Fibroblast of villous mesenchyme (primary cell): Measurements from ENCODE around the gene CCND1. TPM values are rescaled to one million over a fixed set of nuclear protein-coding genes. Genes with fewer than 3 reads are reported as not detected.
"Not testable (repeated sequence)": the region's sequence is repeated elsewhere in the genome, so short reads cannot be mapped to it uniquely, and the experiment has no call there.

Experiments used
- DNase-seq: peaks from one replicate; pipeline ENCODE4 v3.0.0-alpha.2; 2010; ENCODE audit warnings: low read depth
- H3K4me3 ChIP-seq: 2 replicates; pipeline ENCODE4 v1.5.1; 2011; ENCODE audit warnings: low read depth, mild to moderate bottlenecking, low read length
- total RNA-seq: library from RNA; depleted of rRNA; stranded (reverse); fragments of >200 nt; gene quantifications from 2 replicates; pipeline ENCODE4 v1.2.3, GENCODE V29; 2012
- TF ChIP-seq, protein P1 (sequence below): IDR thresholded peaks from 2 replicates; pipeline ENCODE4 v1.5.1; 2012; ENCODE audit warnings: low read depth, mild to moderate bottlenecking, low read length; ENCODE audit not compliant: insufficient read depth

Gene CCND1
- total RNA-seq, 1 donor = 365 TPM

DNA sequence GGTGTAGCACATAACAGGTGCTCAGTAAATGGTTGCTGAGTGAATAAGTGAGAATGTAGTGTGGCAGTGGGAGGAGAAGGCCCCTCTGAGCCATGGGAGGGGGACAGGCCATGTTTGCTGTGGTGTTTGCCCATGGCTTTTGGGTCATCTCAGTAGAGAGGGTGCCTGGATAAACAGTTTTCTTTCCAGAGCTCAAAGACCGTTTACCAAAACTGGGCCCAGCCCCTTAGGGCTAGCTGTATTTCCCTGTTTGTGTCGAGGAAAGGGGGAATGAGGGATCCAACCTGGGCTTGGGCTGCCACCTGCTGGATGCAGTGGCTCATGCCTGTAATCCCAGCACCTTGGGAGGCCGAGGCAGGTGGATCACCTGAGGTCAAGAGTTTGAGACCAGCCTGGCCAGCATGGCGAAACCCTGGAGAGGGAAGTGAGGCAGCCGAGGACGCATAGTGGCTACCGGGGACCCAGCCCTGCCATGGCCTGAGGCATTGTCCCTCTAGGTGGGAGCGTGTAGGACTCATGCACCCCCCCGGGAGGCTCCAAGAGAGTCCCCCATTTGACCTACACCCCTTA lies 42.9 kb downstream of the CCND1 start:
- H3K4me3 ChIP-seq = no peak overlapping the region
- TF ChIP-seq, protein P1, sequence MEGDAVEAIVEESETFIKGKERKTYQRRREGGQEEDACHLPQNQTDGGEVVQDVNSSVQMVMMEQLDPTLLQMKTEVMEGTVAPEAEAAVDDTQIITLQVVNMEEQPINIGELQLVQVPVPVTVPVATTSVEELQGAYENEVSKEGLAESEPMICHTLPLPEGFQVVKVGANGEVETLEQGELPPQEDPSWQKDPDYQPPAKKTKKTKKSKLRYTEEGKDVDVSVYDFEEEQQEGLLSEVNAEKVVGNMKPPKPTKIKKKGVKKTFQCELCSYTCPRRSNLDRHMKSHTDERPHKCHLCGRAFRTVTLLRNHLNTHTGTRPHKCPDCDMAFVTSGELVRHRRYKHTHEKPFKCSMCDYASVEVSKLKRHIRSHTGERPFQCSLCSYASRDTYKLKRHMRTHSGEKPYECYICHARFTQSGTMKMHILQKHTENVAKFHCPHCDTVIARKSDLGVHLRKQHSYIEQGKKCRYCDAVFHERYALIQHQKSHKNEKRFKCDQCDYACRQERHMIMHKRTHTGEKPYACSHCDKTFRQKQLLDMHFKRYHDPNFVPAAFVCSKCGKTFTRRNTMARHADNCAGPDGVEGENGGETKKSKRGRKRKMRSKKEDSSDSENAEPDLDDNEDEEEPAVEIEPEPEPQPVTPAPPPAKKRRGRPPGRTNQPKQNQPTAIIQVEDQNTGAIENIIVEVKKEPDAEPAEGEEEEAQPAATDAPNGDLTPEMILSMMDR = peak; percentile 49
- no peak for DNase-seq

DNA sequence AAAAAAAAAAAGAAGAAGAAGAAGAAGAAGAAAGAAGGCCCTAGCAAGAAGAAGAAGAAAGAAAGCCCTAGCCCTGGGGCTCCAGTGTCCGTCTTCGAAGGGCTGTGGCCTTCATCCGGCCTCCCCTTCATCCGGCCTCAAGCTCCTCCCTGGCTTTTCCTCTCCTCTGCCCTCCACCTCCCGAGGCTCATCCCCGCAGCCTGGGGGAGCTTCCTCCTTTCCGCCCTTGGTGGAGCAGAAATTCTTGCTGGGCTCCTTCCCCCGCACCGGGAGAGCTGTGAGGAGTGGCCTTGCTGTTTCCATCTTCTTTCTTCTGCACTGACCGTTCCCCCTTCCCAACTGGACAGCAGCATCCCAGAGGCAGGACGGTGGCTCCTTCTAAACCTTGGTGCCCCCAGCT lies 43.7 kb downstream of the CCND1 start:
- no peak overlapping the region for H3K4me3 ChIP-seq
- DNase-seq = no peak
- TF ChIP-seq, protein P1 = no peak

DNA sequence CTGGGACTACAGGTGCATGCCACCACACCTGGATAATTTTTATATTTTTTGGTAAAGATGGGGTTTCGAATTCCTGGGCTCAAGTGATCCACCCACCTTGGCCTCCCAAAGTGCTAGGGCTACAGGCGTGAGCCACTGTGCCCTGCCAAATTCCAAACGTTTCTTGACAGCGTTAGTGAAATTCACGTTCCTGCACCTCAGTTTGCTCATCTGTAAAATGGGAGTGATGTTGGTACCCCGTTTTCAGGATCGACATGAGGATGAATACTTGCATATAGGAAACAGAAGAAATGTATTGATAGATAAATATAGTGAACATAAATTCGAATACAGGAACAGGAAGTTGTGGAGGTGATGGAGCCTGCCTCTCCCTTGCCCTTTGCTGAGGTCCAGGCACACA lies 44.4 kb downstream of the CCND1 start:
- DNase-seq = no peak
- TF ChIP-seq, protein P1 = no peak
- no peak overlapping the region for H3K4me3 ChIP-seq

DNA sequence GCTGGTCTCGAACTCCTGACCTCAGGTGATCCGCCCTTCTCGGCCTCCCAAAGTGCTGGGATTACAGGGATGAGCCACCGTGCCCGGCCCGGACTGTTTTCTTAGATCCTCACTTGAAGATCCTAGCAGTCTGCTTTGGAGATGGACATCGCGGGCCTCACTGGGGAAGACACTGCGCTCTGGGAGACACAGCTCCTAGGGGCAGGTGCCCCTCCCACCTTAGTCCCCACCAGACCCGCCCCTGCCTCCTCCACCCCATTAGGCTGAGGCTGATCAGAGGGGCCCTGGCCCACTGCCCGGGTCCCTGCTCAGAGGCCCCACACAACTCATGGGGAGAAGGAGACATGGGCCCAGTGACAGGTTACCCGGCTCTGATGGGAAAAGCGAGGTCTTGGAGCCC lies 45.5 kb downstream of the CCND1 start:
- H3K4me3 ChIP-seq = no peak overlapping the region
- no peak for DNase-seq
- TF ChIP-seq, protein P1 = no peak

DNA sequence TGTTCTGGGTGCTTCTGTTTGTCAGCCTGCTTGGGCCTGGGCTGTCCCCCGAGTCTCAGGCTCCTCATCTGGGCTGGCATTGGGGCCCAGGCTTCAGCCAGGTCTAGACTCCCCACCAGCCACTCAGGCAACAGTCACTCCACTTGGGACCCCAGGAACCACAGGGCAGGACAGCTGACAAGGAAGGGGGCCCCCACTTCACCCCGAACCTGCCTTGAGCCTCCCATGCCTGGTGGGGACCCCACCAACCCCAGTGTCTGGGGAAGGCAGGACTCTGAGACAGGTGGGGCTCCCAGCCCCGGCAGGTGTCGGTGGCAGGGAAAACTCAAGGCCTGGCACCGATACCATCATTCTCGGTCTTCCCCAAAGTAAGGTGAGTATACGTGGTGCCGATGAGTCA lies 45.9 kb downstream of the CCND1 start:
- H3K4me3 ChIP-seq = no peak overlapping the region

DNA sequence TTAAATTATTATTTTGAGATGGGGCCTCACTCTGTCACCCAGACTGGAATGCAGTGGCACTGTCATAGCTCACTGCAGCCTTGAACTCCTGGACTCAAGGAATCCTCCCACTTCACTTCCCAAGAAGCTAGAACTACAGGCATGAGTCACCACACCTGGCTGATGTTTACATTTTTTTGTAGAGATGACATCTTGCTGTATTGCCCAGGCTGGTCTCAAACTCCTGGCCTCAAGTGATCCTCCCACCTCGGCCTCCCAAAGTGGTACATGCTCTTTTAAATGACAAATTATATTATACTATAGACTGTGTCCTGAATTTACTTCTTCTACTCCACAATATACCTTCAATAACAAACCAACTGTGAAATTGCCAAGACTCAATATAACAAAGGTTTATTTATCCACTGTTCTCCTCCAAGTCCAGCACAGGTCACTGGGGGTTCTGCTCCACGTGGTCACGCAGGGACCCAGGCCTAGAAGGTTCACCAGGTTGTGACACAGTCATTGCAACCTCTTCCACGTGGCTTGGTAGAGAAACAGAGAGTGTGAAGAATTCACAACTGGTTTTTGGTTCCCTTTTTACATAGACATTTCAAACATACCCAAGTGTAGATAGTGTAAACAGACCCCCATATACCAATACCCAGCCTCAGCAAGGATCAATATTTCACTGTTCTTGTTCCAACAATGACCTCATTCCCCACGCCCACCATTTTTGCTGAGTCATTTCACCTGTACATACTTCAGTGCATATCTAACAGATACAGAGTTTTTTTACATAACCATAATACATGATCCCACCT lies 47.2 kb downstream of the CCND1 start:
- DNase-seq, H3K4me3 ChIP-seq: not testable (repeated sequence)

More for the DNA sequence above, 45.9 kb downstream of the CCND1 start:
- TF ChIP-seq, protein P1 = no peak
- no peak for DNase-seq

DNA sequence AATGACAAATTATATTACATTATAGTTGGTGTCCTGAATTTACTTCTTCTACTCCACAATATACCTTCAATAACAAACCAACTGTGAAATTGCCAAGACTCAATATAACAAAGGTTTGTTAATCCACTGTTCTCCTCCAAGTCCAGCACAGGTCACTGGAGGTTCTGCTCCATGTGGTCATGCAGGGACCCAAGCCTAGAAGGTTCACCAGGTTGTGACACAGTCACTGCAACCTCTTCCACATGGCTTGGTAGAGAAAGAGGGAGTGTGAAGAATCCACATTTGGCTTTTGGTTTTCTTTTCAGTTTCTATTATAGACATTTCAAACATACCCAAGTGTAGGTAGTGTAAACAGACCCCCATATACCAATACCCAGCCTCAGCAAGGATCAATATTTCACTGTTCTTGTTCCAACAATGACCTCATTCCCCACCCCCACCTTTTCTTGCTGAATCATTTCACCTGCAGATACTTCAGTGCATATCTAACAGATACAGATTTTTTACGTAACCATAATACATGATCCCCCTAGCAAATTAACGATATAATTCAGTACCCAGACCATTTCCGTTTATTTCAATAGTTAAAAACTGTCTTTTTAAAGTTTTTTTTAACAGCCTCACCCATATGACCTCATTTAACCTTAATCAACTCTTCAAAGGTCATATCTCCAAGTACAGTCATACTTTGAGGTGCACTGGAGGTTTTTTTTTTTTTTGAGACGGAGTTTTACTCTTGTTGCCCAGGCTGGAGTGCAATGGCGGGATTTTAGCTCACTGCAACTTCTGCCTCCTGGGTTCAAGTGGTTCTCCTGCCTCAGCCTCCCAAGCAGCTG lies 48.7 kb downstream of the CCND1 start:
- H3K4me3 ChIP-seq = no peak overlapping the region
- DNase-seq = no peak
- TF ChIP-seq, protein P1 = no peak
